H9 (cell line): ENCODE results near the gene BRINP2. TPM values are rescaled to one million over a fixed set of nuclear protein-coding genes. Genes with fewer than 3 reads are reported as not detected.

Source experiments
- DNase-seq: peaks from one replicate; pipeline ENCODE4 v3.0.0-alpha.2; 2017
- H2AFZ ChIP-seq: one replicate; pipeline ENCODE4 v1.6.1; 2013; ENCODE audit warnings: mild to moderate bottlenecking, low read length, control low read depth, moderate library complexity
- H2AK5ac ChIP-seq: 2 replicates; pipeline ENCODE4 v1.6.1; 2013; ENCODE audit warnings: low read length, control low read depth, mixed read lengths; ENCODE audit not compliant: insufficient read length
- H2BK120ac ChIP-seq: one replicate; pipeline ENCODE4 v1.6.1; 2013; ENCODE audit warnings: low read depth, mild to moderate bottlenecking, low read length, control low read depth, inconsistent platforms; ENCODE audit not compliant: poor library complexity, severe bottlenecking
- H2BK12ac ChIP-seq: 2 replicates; pipeline ENCODE4 v1.6.1; 2013; ENCODE audit warnings: low read length, control low read depth, mixed read lengths, low read depth; ENCODE audit not compliant: insufficient read length
- H2BK15ac ChIP-seq: 2 replicates; pipeline ENCODE4 v1.6.1; 2013; ENCODE audit warnings: low read depth, low read length, control low read depth
- H2BK20ac ChIP-seq: one replicate; pipeline ENCODE4 v1.6.1; 2013; ENCODE audit warnings: low read depth, mild to moderate bottlenecking, low read length, control low read depth, inconsistent platforms; ENCODE audit not compliant: poor library complexity, severe bottlenecking
- H2BK5ac ChIP-seq: 2 replicates; pipeline ENCODE4 v1.6.1; 2013; ENCODE audit warnings: low read length, control low read depth, mixed read lengths; ENCODE audit not compliant: insufficient read length
- H3K14ac ChIP-seq: 2 replicates; pipeline ENCODE4 v1.6.1; 2013; ENCODE audit warnings: low read length, control low read depth; ENCODE audit not compliant: insufficient read depth
- H3K18ac ChIP-seq: 2 replicates; pipeline ENCODE4 v1.6.1; 2013; ENCODE audit warnings: low read depth, mild to moderate bottlenecking, mixed read lengths, low read length, control low read depth; ENCODE audit not compliant: insufficient read length
- H3K23ac ChIP-seq: 2 replicates; pipeline ENCODE4 v1.6.1; 2013; ENCODE audit warnings: low read length, control low read depth, mixed read lengths, low read depth; ENCODE audit not compliant: insufficient read length
- H3K23me2 ChIP-seq: 2 replicates; pipeline ENCODE4 v1.6.1; 2013; ENCODE audit warnings: low read depth, mild to moderate bottlenecking, mixed read lengths, low read length, control low read depth; ENCODE audit not compliant: insufficient read length, poor library complexity, severe bottlenecking
- H3K27ac ChIP-seq: 2 replicates; pipeline ENCODE4 v1.5.1; 2013; ENCODE audit warnings: low read length, control low read depth, mixed read lengths, low read depth; ENCODE audit not compliant: insufficient read length
- H3K27me3 ChIP-seq: 2 replicates; pipeline ENCODE4 v1.6.1; 2013; ENCODE audit warnings: low read length, control low read depth, inconsistent platforms; ENCODE audit not compliant: insufficient read depth
- H3K4ac ChIP-seq: 2 replicates; pipeline ENCODE4 v1.6.1; 2013; ENCODE audit warnings: low read depth, mild to moderate bottlenecking, control low read depth, inconsistent platforms, low read length, moderate library complexity
- H3K4me1 ChIP-seq: 2 replicates; pipeline ENCODE4 v1.6.1; 2013; ENCODE audit warnings: low read length, control low read depth, inconsistent platforms; ENCODE audit not compliant: insufficient read depth
- H3K4me2 ChIP-seq: 2 replicates; pipeline ENCODE4 v1.6.1; 2013; ENCODE audit warnings: low read length, control low read depth, mixed read lengths; ENCODE audit not compliant: insufficient read length, insufficient read depth
- H3K56ac ChIP-seq: 2 replicates; pipeline ENCODE4 v1.6.1; 2013; ENCODE audit warnings: low read depth, mild to moderate bottlenecking, mixed read lengths, low read length, control low read depth; ENCODE audit not compliant: insufficient read length
- H3K79me1 ChIP-seq: 2 replicates; pipeline ENCODE4 v1.6.1; 2013; ENCODE audit warnings: low read depth, mild to moderate bottlenecking, moderate library complexity, low read length, control low read depth, inconsistent platforms; ENCODE audit not compliant: insufficient read depth, poor library complexity, severe bottlenecking
- H3K79me2 ChIP-seq: 2 replicates; pipeline ENCODE4 v1.6.1; 2013; ENCODE audit warnings: low read length, control low read depth, inconsistent platforms; ENCODE audit not compliant: insufficient read depth
- H3K9ac ChIP-seq: 2 replicates; pipeline ENCODE4 v1.6.1; 2013; ENCODE audit warnings: low read length, control low read depth, mixed read lengths; ENCODE audit not compliant: insufficient read length; ENCODE audit errors: extremely low read depth
- H3K9me3 ChIP-seq: one replicate; pipeline ENCODE4 v1.6.1; 2013; ENCODE audit warnings: low read depth, low read length, inconsistent platforms; ENCODE audit not compliant: control insufficient read depth
- H3T11ph ChIP-seq: one replicate; pipeline ENCODE4 v1.6.1; 2013; ENCODE audit warnings: mild to moderate bottlenecking, low read length, control low read depth, inconsistent platforms
- H4K20me1 ChIP-seq: one replicate; pipeline ENCODE4 v1.6.1; 2013; ENCODE audit not compliant: control insufficient read depth, insufficient read length, insufficient read depth
- H4K5ac ChIP-seq: 2 replicates; pipeline ENCODE4 v1.6.1; 2013; ENCODE audit warnings: low read depth, mild to moderate bottlenecking, mixed read lengths, low read length, control low read depth; ENCODE audit not compliant: insufficient read length
- H4K8ac ChIP-seq: replicated peaks from 2 replicates; pipeline ENCODE4 v1.6.1; 2013; ENCODE audit warnings: low read length, control low read depth, mixed read lengths, low read depth; ENCODE audit not compliant: insufficient read length
- H4K91ac ChIP-seq: 2 replicates; pipeline ENCODE4 v1.6.1; 2013; ENCODE audit warnings: low read depth, mild to moderate bottlenecking, moderate library complexity, mixed read lengths, low read length, control low read depth; ENCODE audit not compliant: insufficient read length
- H3K27ac Mint-ChIP-seq, 3 experiments: 2 replicates in 2 of 3; 3 replicates in 1 of 3; pipeline ENCODE4 v1.8.0; 2020 to 2021; ENCODE audit warnings: mixed read lengths in 3 of 3, mild to moderate bottlenecking in 1 of 3, moderate library complexity in 1 of 3
- H3K27me3 Mint-ChIP-seq: 2 replicates; pipeline ENCODE4 v1.8.0; 2021; ENCODE audit warnings: low read depth, mild to moderate bottlenecking, moderate library complexity, mixed read lengths
- H3K36me3 Mint-ChIP-seq, 3 experiments: 2 replicates in 2 of 3; 3 replicates in 1 of 3; pipeline ENCODE4 v1.8.0; 2020 to 2021; ENCODE audit warnings: low read depth in 3 of 3, mixed read lengths in 3 of 3; ENCODE audit not compliant: insufficient read depth in 1 of 3
- H3K4me1 Mint-ChIP-seq, 2 experiments: 2 replicates each; pipeline ENCODE4 v1.8.0; 2020; ENCODE audit warnings: mixed read lengths in 2 of 2
- H3K4me3 Mint-ChIP-seq, 2 experiments: 2 replicates in 1 of 2; 3 replicates in 1 of 2; pipeline ENCODE4 v1.8.0; 2020 to 2021; ENCODE audit warnings: mild to moderate bottlenecking in 2 of 2, mixed read lengths in 2 of 2, moderate library complexity in 1 of 2
- H3K9me3 Mint-ChIP-seq, 2 experiments: 2 replicates in 1 of 2; 3 replicates in 1 of 2; pipeline ENCODE4 v1.8.0; 2020; ENCODE audit warnings: mild to moderate bottlenecking in 2 of 2, mixed read lengths in 2 of 2, moderate library complexity in 1 of 2
- CTCF ChIP-seq: fragments of 200-600 bp; sonication (generic); conservative IDR thresholded peaks from 3 replicates; pipeline ENCODE4 v1.8.0; 2021; ENCODE audit warnings: antibody characterized with exemption, mild to moderate bottlenecking
- WGBS: extraction: QIAGEN DNeasy Blood & Tissue Kit; methylation state at CpG from one replicate; pipeline ENCODE4 v1.1.7; 2013; ENCODE audit warnings: missing lambda C conversion rate, low lambda C conversion rate, mixed read lengths; ENCODE audit not compliant: insufficient read length; ENCODE audit errors: extremely low coverage; 5-methylcytosine and 5-hydroxymethylcytosine counted together
- total RNA-seq: library from RNA; stranded (reverse); gene quantifications from 2 replicates; pipeline ENCODE4 v1.2.1, GENCODE V29; 2021

The BRINP2 gene
- total RNA-seq, 1 experiment from 2014 or later = not detected

- Histone ChIP-seq H3K27ac (no peak within 1 kb of the TSS), H3K56ac (no peak within 1 kb of the TSS), H2BK5ac (no peak within 1 kb of the TSS), H4K5ac (no peak within 1 kb of the TSS), H3K4me1 (no peaks in the 10 kb centered on the region), H3K4ac (no peak within 1 kb of the TSS), H3K23me2 (peaks cover 11% of the 10 kb centered on the region), H3K79me2 (no peaks in the 10 kb centered on the region), H3K18ac (no peak within 1 kb of the TSS), H2BK15ac (no peak within 1 kb of the TSS), H3K9me3 (no peaks in the 10 kb centered on the region), H2AK5ac (no peak within 1 kb of the TSS), H2BK120ac (no peak within 1 kb of the TSS), H3K14ac (peak within 1 kb of the TSS; percentile 38; the same call in 1 of the 2 replicates), H4K8ac (no peak within 1 kb of the TSS), H2BK20ac (no peak within 1 kb of the TSS), H3T11ph (no peak within 1 kb of the TSS), H3K4me2 (peak within 1 kb of the TSS; percentile 100), H3K27me3 (peaks cover 21% of the 10 kb centered on the region), H2BK12ac (no peak within 1 kb of the TSS), H3K23ac (no peak within 1 kb of the TSS), H3K9ac (peak within 1 kb of the TSS; percentile 46), H3K79me1 (no peaks in the 10 kb centered on the region), H2AFZ (peak within 1 kb of the TSS; percentile 81), H4K20me1 (no peaks in the 10 kb centered on the region), H4K91ac (no peak within 1 kb of the TSS)
- Mint-ChIP-seq H3K27ac (no peak within 1 kb of the TSS), H3K36me3 (peaks cover 0 to 5% (median 0%) of the 10 kb centered on the region in 3 experiments; a peak in 2 of 7 replicates), H3K4me3 (peak within 1 kb of the TSS; percentile 81 to 93), H3K9me3 (no peaks in the 10 kb centered on the region), H3K4me1 (peaks cover 9 to 12% of the 10 kb centered on the region in 2 experiments), H3K27me3 (peaks cover 4% of the 10 kb centered on the region; the same call in 1 of the 2 replicates)
- no peak for TF ChIP-seq CTCF
- peak; percentile 61 for DNase-seq
- WGBS = no CpG with 5 or more reads among the region's 49 CpGs
Measured at GRCh38 chr1:177164380-177165068, 6.2 kb upstream of the BRINP2 start, which contains the start of gene ASTN1. ASTN1 (minus strand) TSS chr1:177164712; CDS start chr1:177164676, 36 bp downstream.
